AG09309 (cell line): Measurements from ENCODE around the gene SPAG16.

Source experiments
- DNase-seq: peaks from one replicate; pipeline ENCODE4 v3.0.0-alpha.2; 2010; ENCODE audit warnings: low read depth
- H3K4me3 ChIP-seq: 2 replicates; pipeline ENCODE4 v1.5.1; 2011; ENCODE audit warnings: mild to moderate bottlenecking, low read depth, low read length, moderate library complexity; ENCODE audit not compliant: control insufficient read depth
- CTCF ChIP-seq: IDR thresholded peaks from 2 replicates; pipeline ENCODE4 v1.5.1; 2011; ENCODE audit warnings: mild to moderate bottlenecking, low read depth, low read length, inconsistent platforms; ENCODE audit not compliant: insufficient read depth, control insufficient read depth; ENCODE audit errors: missing control alignments

Gene SPAG16

GRCh38 chr2:214382229-214382628, 1098.0 kb downstream of the SPAG16 start:
- no peak for DNase-seq
- H3K4me3 ChIP-seq: no peak overlapping the region
- no peak for TF ChIP-seq CTCF

DNA sequence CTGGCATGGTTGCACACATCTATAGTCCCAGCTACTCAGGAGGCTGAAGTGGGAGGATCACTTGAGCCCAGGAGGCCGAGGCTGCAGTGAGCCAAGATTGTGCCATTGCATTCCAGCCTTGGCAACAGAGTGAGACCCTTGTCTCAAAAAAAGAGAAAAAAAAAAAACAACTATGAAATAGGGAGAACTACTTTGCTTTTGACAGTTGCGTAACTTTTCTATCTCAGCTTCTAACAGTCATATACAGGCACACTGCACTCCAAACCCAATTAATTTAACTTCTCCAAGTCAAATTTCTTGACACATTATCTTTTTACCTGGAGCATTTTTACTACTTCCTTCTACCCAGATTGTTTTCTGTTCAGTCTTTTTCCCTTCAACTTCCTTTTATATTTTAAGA, 1102.5 kb downstream of the SPAG16 start:
- no peak overlapping the region for H3K4me3 ChIP-seq
- no peak for DNase-seq
- no peak for TF ChIP-seq CTCF

DNA sequence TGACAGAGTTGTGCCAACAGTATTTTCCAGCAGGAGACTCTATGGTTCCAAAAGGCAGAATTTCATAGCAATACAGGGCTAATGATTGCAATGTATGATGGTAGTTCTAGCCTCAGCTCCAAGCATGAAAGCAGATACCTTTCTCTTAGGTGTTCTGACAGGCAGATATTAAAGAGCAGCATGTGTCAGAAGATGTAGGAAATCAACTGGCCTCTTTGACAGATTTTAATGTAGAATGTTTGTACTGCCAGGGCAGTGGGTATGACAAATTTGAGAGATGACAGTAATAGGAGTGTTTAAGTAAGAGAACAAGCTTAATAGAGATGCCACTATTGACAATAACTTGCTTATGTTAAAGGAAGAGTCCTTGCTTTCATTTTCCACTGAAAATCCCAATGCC, 1105.1 kb downstream of the SPAG16 start:
- no peak for DNase-seq
- TF ChIP-seq CTCF: no peak
- H3K4me3 ChIP-seq: no peak overlapping the region

GRCh38 chr2:214393796-214394195, 1109.5 kb downstream of the SPAG16 start:
- no peak for TF ChIP-seq CTCF
- no peak for DNase-seq
- H3K4me3 ChIP-seq: no peak overlapping the region

DNA sequence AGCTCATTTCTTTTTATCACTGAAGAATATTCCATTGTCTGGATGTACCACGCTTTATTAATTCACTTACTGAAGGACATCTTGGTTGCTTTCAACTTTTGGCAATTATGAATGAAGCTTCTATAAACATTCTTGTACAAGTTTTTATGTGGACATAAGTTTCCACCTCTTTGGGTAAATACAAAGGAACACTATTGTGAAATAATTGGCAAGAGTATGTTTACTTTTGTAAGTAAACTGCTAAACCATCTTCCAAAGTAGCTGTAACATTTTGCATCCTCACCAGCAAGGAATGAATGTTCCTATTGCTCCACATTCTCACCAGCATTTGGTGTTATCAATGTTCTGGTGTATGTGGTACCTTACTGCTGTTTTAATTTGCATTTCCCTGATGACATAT, 1110.8 kb downstream of the SPAG16 start:
- no peak for TF ChIP-seq CTCF
- H3K4me3 ChIP-seq: no peak overlapping the region
- DNase-seq: no peak

DNA sequence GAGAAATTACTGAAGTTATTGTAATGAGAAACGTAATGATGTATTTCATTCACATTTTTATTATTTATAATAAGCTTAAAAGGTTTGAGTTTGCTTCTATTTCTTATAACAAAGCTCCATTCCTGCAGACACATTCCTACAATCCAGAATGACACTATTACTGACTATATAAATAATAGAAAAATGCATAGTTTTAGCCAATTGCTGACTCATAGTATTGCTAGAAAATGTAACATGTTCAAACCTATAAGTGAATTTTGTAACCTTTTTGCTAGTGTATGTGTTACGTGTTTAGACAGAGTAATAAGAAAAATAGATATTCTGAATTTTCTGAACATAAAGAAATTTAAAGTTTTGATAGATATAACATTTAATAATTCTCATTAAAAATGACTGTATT, 1117.3 kb downstream of the SPAG16 start:
- no peak for TF ChIP-seq CTCF
- no peak for DNase-seq

GRCh38 chr2:214410128-214410775, 1126.0 kb downstream of the SPAG16 start:
- no peak for TF ChIP-seq CTCF
- DNase-seq: no peak
- H3K4me3 ChIP-seq: no peak overlapping the region

More for the DNA sequence above, 1117.3 kb downstream of the SPAG16 start:
- no peak overlapping the region for H3K4me3 ChIP-seq
